Right ventricle myocardium inferior (tissue), 1 donor: Measurements from ENCODE around the gene RNU2-1. TPM values are rescaled to one million over a fixed set of nuclear protein-coding genes. Genes with fewer than 3 reads are reported as not detected.

Experiments used
- total RNA-seq: library from RNA; stranded (reverse); fragmentation: NEBNext Ultra II Directional; extraction: Animal tissue kit (Norgen Biotek cat#: 25700); gene quantifications from one replicate; pipeline ENCODE4 v1.2.1, GENCODE V29; 2021
- donor health status: DM: no; HTN: yes; CAD: no; lungs with severe emphysema.

RNU2-1 gene
- total RNA-seq, 1 donor from 2014 or later = 5,263 TPM

Other genes starting within 250 kb of the RNU2-1 start
- gene RPL27, start 235.6 kb downstream of the RNU2-1 start, total RNA-seq = 791 TPM
- 15.9 TPM for gene IFI35, start 227.2 kb downstream of the RNU2-1 start, total RNA-seq
- gene VAT1, start 211.6 kb downstream of the RNU2-1 start, total RNA-seq = 90.5 TPM
- gene RND2, start 208.7 kb downstream of the RNU2-1 start, total RNA-seq = 1.5 TPM
- 7.9 TPM for gene BRCA1, start 108.6 kb downstream of the RNU2-1 start, total RNA-seq
- 96.9 TPM for gene NBR1, start 62.8 kb downstream of the RNU2-1 start, total RNA-seq
- 4.1 TPM for gene TMEM106A, start 22.1 kb downstream of the RNU2-1 start, total RNA-seq
- gene CCDC200, start 5.4 kb downstream of the RNU2-1 start, total RNA-seq = not detected
- gene ARL4D, start 165.0 kb upstream of the RNU2-1 start, total RNA-seq = 8.4 TPM
- gene DHX8, start 250.0 kb upstream of the RNU2-1 start, total RNA-seq = 22.3 TPM